Epidermal melanocyte (primary cell): ENCODE results near the gene NPS.

ENCODE experiments used
- DNase-seq: peaks from one replicate; pipeline ENCODE4 v3.0.0; 2011; ENCODE audit warnings: low spot score; ENCODE audit not compliant: insufficient read length

NPS gene

GRCh38 chr10:127549009-127549408 lies at the start of gene NPS:
Gene NPS (plus strand): TSS chr10:127549309. CDS start chr10:127549369, 60 bp downstream.
- DNase-seq: no peak

DNA sequence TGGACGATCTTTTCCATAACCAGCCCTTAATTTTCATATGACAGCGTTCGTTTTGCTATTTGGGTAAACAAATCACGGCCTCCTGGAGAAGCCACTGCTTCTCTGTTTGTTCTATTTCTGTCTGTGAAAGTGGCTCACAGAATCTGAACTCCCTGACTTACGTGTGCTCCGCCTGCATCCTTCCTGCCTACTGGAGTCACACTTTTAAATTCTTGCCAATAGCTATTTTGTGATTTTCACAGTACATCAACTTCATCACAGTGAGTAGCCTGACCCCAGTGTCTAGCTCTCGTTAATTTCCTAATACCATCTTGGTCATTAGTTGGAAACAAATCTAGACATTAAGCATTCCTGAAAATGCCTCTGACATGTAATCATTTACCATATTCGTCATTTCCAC lies 49.0 kb upstream of the NPS start:
- DNase-seq: no peak

- DNase-seq: no peak
Observed at GRCh38 chr10:127506094-127506493, 43.0 kb upstream of the NPS start.

DNA sequence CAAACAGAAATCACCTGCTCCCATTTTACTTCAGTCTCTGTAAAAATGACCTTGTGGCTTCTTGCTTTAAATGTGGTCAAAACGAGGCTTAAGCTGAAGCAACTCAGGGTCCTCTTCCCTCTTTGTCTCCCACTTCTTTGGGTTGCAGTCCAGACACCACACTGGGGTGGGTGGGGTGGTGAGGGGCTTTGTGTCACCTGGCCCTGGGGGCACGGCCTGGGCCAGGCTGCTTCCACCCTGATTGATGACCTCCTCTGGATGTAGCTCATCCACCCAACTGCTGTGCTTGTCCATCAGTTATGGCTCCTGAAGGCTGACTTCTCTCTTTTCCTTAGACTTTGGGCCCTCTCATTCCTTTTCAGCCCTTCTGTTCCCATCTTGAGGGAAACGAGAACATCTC lies 26.8 kb upstream of the NPS start:
- no peak for DNase-seq

DNA sequence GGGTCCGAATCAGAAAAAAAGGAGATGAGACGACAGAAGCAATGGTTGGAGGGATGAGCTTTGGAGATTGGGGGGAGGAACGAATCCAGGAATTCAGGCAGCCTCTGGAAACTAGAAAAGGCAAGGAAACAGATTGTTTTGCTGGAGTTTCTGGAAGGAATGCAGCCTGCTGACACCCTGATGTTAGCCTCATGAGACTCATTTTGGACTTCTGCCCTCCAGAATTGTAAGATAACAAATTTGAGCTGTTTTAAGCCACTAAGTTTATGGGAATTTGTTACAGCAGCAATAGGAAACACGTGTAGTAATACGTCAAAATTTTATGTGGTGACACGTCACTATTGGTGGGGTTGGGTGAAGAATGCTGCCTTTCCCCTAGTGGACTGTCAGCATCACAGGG lies 25.6 kb upstream of the NPS start:
- no peak for DNase-seq

DNA sequence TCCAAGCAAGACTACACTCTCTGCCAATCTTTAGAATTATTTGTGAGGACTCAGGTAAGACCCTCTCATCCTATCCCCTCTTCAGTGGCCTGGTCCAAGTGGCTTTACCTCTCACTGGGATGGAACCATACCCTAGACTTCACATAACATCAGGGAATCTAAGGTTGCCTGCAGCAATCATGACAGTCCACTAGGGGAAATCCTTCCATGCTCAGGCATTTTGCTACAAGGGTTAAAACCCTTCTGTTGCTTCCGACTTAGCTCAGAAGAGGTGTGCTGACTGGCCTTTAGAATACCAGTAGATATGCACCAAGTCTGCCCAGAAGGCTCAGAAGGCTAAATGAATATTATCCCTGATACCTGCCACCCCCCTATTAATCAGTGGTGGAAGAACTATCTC lies 24.9 kb upstream of the NPS start:
- no peak for DNase-seq

DNA sequence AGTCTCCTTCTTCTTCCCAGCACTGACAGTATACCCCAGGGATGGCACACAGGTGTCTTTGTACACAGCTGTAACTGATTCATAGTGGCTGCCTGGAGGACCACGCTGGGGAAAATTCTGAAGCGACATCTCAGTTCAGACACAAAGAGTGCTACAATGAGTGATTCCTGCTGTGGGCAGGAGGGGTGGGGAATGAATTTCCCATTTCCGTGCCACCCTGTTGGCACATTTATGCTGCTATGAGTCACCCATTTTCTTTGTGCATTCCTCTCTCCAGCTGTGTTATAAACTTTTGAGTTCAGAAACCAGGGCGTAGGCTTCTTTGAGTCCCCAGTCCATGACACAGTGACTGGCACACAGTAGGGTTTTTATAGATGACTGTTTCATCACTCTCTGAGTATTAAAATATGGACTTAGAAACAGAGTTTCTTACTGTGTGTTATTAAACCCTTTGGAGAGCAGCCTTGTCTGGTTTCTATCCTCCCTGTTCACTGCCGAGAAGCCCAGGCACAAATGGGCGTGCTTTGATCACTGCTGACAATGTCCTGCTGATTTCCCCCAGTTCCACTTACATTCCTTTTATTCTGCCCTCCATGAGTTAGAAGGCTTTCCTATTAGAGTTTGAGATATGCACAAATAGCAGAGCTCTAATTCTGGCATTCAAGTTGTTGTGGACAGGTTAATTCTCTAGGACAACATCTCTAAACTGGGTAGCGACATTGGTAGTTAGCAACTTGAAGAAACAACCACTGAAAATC lies 24.0 kb upstream of the NPS start:
- no peak for DNase-seq

GRCh38 chr10:127525686-127526085 lies 23.4 kb upstream of the NPS start:
- DNase-seq: no peak

GRCh38 chr10:127526161-127526560 lies 22.9 kb upstream of the NPS start:
- DNase-seq: no peak

DNA sequence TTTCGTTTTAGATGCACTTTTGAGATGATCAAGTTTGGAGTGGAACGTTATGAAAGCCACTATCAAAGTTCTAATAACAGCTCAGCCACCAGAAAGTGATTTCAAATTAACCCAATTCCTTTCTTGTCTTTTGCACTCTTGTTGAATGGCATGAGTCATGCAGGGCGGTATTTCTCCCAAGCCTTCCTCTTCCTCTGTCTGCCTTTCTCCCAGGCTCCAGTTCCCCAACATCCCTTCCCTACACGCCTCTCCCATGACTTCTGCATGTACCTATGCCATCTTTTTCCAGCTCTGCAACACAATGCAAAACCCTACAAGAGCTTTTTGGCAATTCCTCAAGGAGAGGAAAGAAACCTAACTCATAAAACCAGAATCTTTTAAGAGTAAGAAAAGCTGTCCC lies 21.8 kb upstream of the NPS start:
- no peak for DNase-seq

GRCh38 chr10:127527891-127528290 lies 21.2 kb upstream of the NPS start:
- DNase-seq: no peak

GRCh38 chr10:127532193-127532592 lies 16.9 kb upstream of the NPS start:
- DNase-seq: no peak

GRCh38 chr10:127532659-127533058 lies 16.4 kb upstream of the NPS start:
- no peak for DNase-seq

- no peak for DNase-seq
Observed at GRCh38 chr10:127534074-127534473, 15.0 kb upstream of the NPS start.

- DNase-seq: no peak
Observed at GRCh38 chr10:127534496-127534895, 14.6 kb upstream of the NPS start.

DNA sequence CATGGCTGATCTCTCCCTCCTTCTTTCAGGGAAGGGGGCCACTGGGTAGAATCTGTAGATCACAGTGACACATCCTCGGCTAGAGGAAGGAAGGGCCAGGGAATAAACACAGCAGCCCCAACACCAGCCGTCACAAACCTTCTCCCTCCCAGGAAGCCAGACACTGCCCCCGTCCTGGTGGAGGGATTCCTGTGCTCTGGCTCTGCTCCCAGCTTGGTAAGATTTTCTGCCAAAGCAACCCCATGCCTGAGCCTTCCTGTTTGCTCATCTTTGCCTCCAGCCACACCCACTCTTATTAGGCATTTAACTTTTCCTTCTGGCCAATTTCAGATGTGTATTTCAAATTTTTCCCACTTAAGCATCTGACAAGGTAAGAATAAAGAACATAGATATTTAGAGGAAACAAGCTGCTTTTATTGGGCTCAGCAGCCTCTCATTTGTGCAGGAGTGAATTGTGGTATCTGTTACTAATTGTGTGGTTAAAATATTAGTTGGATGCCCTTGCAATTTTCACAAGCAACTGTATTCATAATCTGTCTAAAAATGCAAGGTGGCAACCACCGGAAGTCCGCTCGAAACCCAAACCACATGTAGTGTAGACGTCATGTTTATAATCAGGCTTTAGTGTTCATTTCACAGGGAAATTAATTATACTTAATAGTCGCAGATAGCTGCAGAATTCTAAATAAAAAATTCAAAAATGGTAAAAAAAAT lies 13.2 kb upstream of the NPS start:
- no peak for DNase-seq

- DNase-seq: no peak
Observed at GRCh38 chr10:127536972-127537760, 11.9 kb upstream of the NPS start.

GRCh38 chr10:127537924-127538323 lies 11.2 kb upstream of the NPS start:
- DNase-seq: no peak

- no peak for DNase-seq
Observed at GRCh38 chr10:127548022-127548421, 1.1 kb upstream of the NPS start.

DNA sequence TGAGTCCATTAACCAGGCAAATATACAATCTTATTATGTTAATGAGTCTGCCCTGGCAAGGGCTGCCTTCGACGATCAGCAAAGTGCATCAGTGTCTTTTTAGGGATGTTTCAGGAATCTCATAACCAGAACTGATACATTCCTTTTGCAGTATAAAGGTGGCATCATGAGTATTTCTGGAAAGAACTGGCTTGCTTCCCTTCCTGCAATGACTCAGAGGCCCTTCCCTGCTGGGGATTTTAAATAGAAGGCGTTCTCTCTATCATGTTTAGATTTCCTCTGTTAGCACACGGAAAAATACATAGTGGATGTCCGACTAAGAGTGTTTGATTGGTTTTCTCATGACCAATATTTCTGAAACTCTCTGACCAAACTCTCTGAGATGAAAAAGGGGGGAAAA lies 1.8 kb downstream of the NPS start:
- DNase-seq: no peak

GRCh38 chr10:127552446-127552845 lies 3.3 kb downstream of the NPS start:
- DNase-seq: no peak

GRCh38 chr10:127553417-127553816 lies 4.3 kb downstream of the NPS start:
- DNase-seq: no peak
